ENCODE measurements around the gene TMEM61. TPM values are rescaled to one million over a fixed set of nuclear protein-coding genes. Genes with fewer than 3 reads are reported as not detected.
A peak's percentile ranks its signal among the peaks of the same experiment; 100 is the strongest.
"Not testable (repeated sequence)": the region's sequence is repeated elsewhere in the genome, so short reads cannot be mapped to it uniquely, and the experiment has no call there.

The TMEM61 gene
- under 0.01 and 0.25 TPM in 2 replicates for total RNA-seq

- DNase-seq (ENCODE audit: low read depth in 2 of 2), result peak in 1 of 2 donors; percentile 13
Measured at GRCh38 chr1:54980528-54981241, at the start of gene TMEM61. Gene TMEM61 (plus strand): TSS chr1:54980628. CDS start chr1:54981066, 438 bp downstream.

GRCh38 chr1:54931275-54931840, 49.1 kb upstream of the TMEM61 start:
- DNase-seq (ENCODE audit: low read depth in 2 of 2), result no peak

- DNase-seq (ENCODE audit: low read depth in 2 of 2), result not testable (repeated sequence)
Measured at GRCh38 chr1:54934081-54934480, 46.3 kb upstream of the TMEM61 start.

GRCh38 chr1:54934869-54935268, 45.6 kb upstream of the TMEM61 start:
- DNase-seq (ENCODE audit: low read depth in 2 of 2), result peak in 1 of 2 donors; percentile 16

- DNase-seq (ENCODE audit: low read depth in 2 of 2), result no peak
Measured at GRCh38 chr1:54936791-54937190, 43.6 kb upstream of the TMEM61 start.

GRCh38 chr1:54937469-54937868, 43.0 kb upstream of the TMEM61 start:
- no peak for DNase-seq (ENCODE audit: low read depth in 2 of 2)

- not testable (repeated sequence) for DNase-seq (ENCODE audit: low read depth in 2 of 2)
Measured at GRCh38 chr1:54938955-54939354, 41.5 kb upstream of the TMEM61 start.

- DNase-seq (ENCODE audit: low read depth in 2 of 2), result peak in 1 of 2 donors; percentile 38
Measured at GRCh38 chr1:54940042-54940441, 40.4 kb upstream of the TMEM61 start.

GRCh38 chr1:54942976-54943375, 37.5 kb upstream of the TMEM61 start:
- DNase-seq (ENCODE audit: low read depth in 2 of 2), result no peak

GRCh38 chr1:54944610-54945392, 35.6 kb upstream of the TMEM61 start:
- peak; percentile 64 to 83 for DNase-seq (ENCODE audit: low read depth in 2 of 2)

- no peak for DNase-seq (ENCODE audit: low read depth in 2 of 2)
Measured at GRCh38 chr1:54945393-54945936, 35.0 kb upstream of the TMEM61 start.

- no peak for DNase-seq (ENCODE audit: low read depth in 2 of 2)
Measured at GRCh38 chr1:54947540-54947939, 32.9 kb upstream of the TMEM61 start.

- DNase-seq (ENCODE audit: low read depth in 2 of 2), result no peak
Measured at GRCh38 chr1:54949053-54949452, 31.4 kb upstream of the TMEM61 start.

- peak; percentile 57 to 67 for DNase-seq (ENCODE audit: low read depth in 2 of 2)
Measured at GRCh38 chr1:54950006-54950368, 30.4 kb upstream of the TMEM61 start.

- DNase-seq (ENCODE audit: low read depth in 2 of 2), result peak; percentile 67 to 77
Measured at GRCh38 chr1:54950369-54951163, 29.9 kb upstream of the TMEM61 start.

GRCh38 chr1:54951810-54952226, 28.6 kb upstream of the TMEM61 start:
- DNase-seq (ENCODE audit: low read depth in 2 of 2), result no peak

- peak; percentile 48 to 81 for DNase-seq (ENCODE audit: low read depth in 2 of 2)
Measured at GRCh38 chr1:54952950-54953718, 27.3 kb upstream of the TMEM61 start.

GRCh38 chr1:54953846-54954245, 26.6 kb upstream of the TMEM61 start:
- DNase-seq (ENCODE audit: low read depth in 2 of 2), result no peak

- DNase-seq (ENCODE audit: low read depth in 2 of 2), result peak; percentile 55 to 83
Measured at GRCh38 chr1:54955359-54955758, 25.1 kb upstream of the TMEM61 start.

- DNase-seq (ENCODE audit: low read depth in 2 of 2), result no peak
Measured at GRCh38 chr1:54956726-54957125, 23.7 kb upstream of the TMEM61 start.

GRCh38 chr1:54959241-54959640, 21.2 kb upstream of the TMEM61 start:
- DNase-seq (ENCODE audit: low read depth in 2 of 2), result no peak
